Calu3 (cell line): ENCODE results near the gene GDF2. TPM values are rescaled to one million over a fixed set of nuclear protein-coding genes. Genes with fewer than 3 reads are reported as not detected.

Experiments
- BruUV-seq: library from RNA; stranded (reverse); fragments of 400-500 nt; replicated peaks from 2 replicates; lab custom pipeline; 2021; lab: Mats Ljungman, UMichigan
- CTCF ChIA-PET: fragments of 300-600 bp; sonication (Branson Sonifier 250); formaldehyde crosslinking; loops from one replicate; lab custom pipeline; 2022; ENCODE audit warnings: antibody characterized with exemption; lab: Charles Lee
- DNase-seq: peaks from one replicate; pipeline ENCODE4 v3.0.0; 2022
- H3K27ac Mint-ChIP-seq: one replicate; pipeline ENCODE4 v1.8.0; 2022; ENCODE audit warnings: mixed read lengths; ENCODE audit not compliant: unreplicated experiment
- H3K27me3 Mint-ChIP-seq: one replicate; pipeline ENCODE4 v1.8.0; 2022; ENCODE audit warnings: mixed read lengths; ENCODE audit not compliant: unreplicated experiment
- H3K36me3 Mint-ChIP-seq: one replicate; pipeline ENCODE4 v1.8.0; 2022; ENCODE audit warnings: mild to moderate bottlenecking, moderate library complexity, mixed read lengths; ENCODE audit not compliant: insufficient read depth, unreplicated experiment
- H3K4me1 Mint-ChIP-seq: one replicate; pipeline ENCODE4 v1.8.0; 2022; ENCODE audit warnings: mild to moderate bottlenecking, low read depth, mixed read lengths; ENCODE audit not compliant: unreplicated experiment
- H3K4me3 Mint-ChIP-seq: one replicate; pipeline ENCODE4 v1.8.0; 2022; ENCODE audit warnings: mild to moderate bottlenecking, low read depth, moderate library complexity, mixed read lengths; ENCODE audit not compliant: unreplicated experiment
- H3K9me3 Mint-ChIP-seq: one replicate; pipeline ENCODE4 v1.8.0; 2022; ENCODE audit warnings: low read depth, mixed read lengths; ENCODE audit not compliant: unreplicated experiment
- CTCF ChIP-seq: fragments of 200-600 bp; IDR thresholded peaks from one replicate; pipeline ENCODE4 v1.8.0; 2022; ENCODE audit warnings: antibody characterized with exemption; ENCODE audit not compliant: unreplicated experiment
- intact Hi-C: fragments of 100-400 bp; cut with micrococcal nuclease; formaldehyde crosslinking; loops from one replicate; pipeline ENCODE4 v1.10.0; 2022; ENCODE audit not compliant: unreplicated experiment
- total RNA-seq: library from RNA; stranded (reverse); gene quantifications from 2 replicates; pipeline ENCODE4 v1.2.3, GENCODE V29; 2022

Gene GDF2
- total RNA-seq, 1 experiment from 2014 or later, result not detected

GRCh38 chr10:47332946-47333345 lies 10.7 kb downstream of the GDF2 start:
- peaks cover 53% of the 10 kb centered on the region for H3K27me3 Mint-ChIP-seq
- no peaks in the 10 kb centered on the region for H3K36me3 Mint-ChIP-seq
- no peaks in the 10 kb centered on the region for H3K4me1 Mint-ChIP-seq
- no peak overlapping the region for H3K27ac Mint-ChIP-seq
- H3K9me3 Mint-ChIP-seq, result no peaks in the 10 kb centered on the region
- CTCF ChIA-PET, result no interaction called here
- no peak for DNase-seq
- intact Hi-C loops, result no loop called here
- H3K4me3 Mint-ChIP-seq, result no peak overlapping the region
- TF ChIP-seq CTCF, result no peak
- BruUV-seq, result no TSS peak

DNA sequence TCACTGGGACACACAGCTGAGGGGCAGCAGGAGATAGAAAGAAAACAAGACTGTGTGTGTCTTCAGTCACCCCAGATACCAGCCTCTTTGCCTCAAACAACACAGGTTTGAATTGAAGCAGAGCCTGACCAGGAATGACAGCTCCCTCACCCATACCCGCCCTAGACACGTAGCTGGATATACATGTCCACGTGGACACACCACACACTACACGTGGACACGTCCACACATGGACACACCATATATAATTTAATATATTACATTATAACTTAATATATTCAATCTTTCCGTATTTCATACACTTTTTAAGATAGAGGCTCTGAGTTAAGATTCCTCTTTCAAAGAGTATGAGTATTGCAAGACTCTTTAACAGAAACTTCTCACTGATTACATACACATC lies 11.3 kb downstream of the GDF2 start:
- Mint-ChIP-seq H3K27ac (no peak overlapping the region), H3K27me3 (peaks cover 59% of the 10 kb centered on the region), H3K9me3 (no peaks in the 10 kb centered on the region), H3K4me3 (no peak overlapping the region), H3K36me3 (no peaks in the 10 kb centered on the region), H3K4me1 (no peaks in the 10 kb centered on the region)
- TF ChIP-seq CTCF, result no peak
- intact Hi-C loops, result no loop called here
- CTCF ChIA-PET, result no interaction called here
- no TSS peak for BruUV-seq
- no peak for DNase-seq

GRCh38 chr10:47334466-47335295 lies 12.4 kb downstream of the GDF2 start:
- CTCF ChIA-PET, result no interaction called here
- intact Hi-C loops, result no loop called here
- Mint-ChIP-seq H3K4me3 (no peak overlapping the region), H3K36me3 (no peaks in the 10 kb centered on the region), H3K9me3 (no peaks in the 10 kb centered on the region), H3K4me1 (no peaks in the 10 kb centered on the region), H3K27ac (no peak overlapping the region), H3K27me3 (peaks cover 70% of the 10 kb centered on the region)
- TF ChIP-seq CTCF, result no peak
- BruUV-seq, result no TSS peak
- DNase-seq, result no peak

- intact Hi-C loops, result no loop called here
- Mint-ChIP-seq H3K4me1 (peaks cover 10% of the 10 kb centered on the region), H3K4me3 (no peak overlapping the region), H3K27ac (no peak overlapping the region), H3K27me3 (peaks cover 82% of the 10 kb centered on the region), H3K9me3 (no peaks in the 10 kb centered on the region), H3K36me3 (no peaks in the 10 kb centered on the region)
- CTCF ChIA-PET, result no interaction called here
- DNase-seq, result no peak
- TF ChIP-seq CTCF, result no peak
- BruUV-seq, result no TSS peak
Measured at GRCh38 chr10:47335906-47336305, 13.7 kb downstream of the GDF2 start.
